ENCODE measurements around the gene CPLX1. TPM values are rescaled to one million over a fixed set of nuclear protein-coding genes. Genes with fewer than 3 reads are reported as not detected.

Gene CPLX1
- total RNA-seq, 1 experiment from 2014 or later: not detected

GRCh38 chr4:771464-771863 is 54.5 kb downstream of the CPLX1 start:
- H3K4me3 ChIP-seq: no peak overlapping the region
- no peaks in the 10 kb centered on the region for H3K27me3 ChIP-seq (replicated peaks)
- H3K4me1 ChIP-seq (replicated peaks): no peaks in the 10 kb centered on the region
- H3K36me3 ChIP-seq: peaks cover 31% of the 10 kb centered on the region
- DNase-seq (ENCODE audit: low read depth in 1 of 2, low spot score in 2 of 2): no peak
- H3K9me3 ChIP-seq (replicated peaks): no peaks in the 10 kb centered on the region
- H3K27ac ChIP-seq: no peak overlapping the region

GRCh38 chr4:770022-770421 is 55.9 kb downstream of the CPLX1 start:
- Histone ChIP-seq H3K36me3 (peaks cover 35% of the 10 kb centered on the region), H3K9me3 (replicated peaks) (no peaks in the 10 kb centered on the region), H3K27me3 (replicated peaks) (no peaks in the 10 kb centered on the region), H3K4me3 (no peak overlapping the region), H3K4me1 (replicated peaks) (no peaks in the 10 kb centered on the region), H3K27ac (no peak overlapping the region)
- no peak for DNase-seq (ENCODE audit: low read depth in 1 of 2, low spot score in 2 of 2)

- no peaks in the 10 kb centered on the region for H3K4me1 ChIP-seq (replicated peaks)
- H3K27ac ChIP-seq: no peak overlapping the region
- no peaks in the 10 kb centered on the region for H3K9me3 ChIP-seq (replicated peaks)
- H3K4me3 ChIP-seq: no peak overlapping the region
- H3K36me3 ChIP-seq: peaks cover 35% of the 10 kb centered on the region
- no peak for DNase-seq (ENCODE audit: low read depth in 1 of 2, low spot score in 2 of 2)
- H3K27me3 ChIP-seq (replicated peaks): no peaks in the 10 kb centered on the region
Measured at GRCh38 chr4:769511-769910, 56.4 kb downstream of the CPLX1 start.

- Histone ChIP-seq H3K27ac (no peak overlapping the region), H3K4me3 (no peak overlapping the region), H3K9me3 (replicated peaks) (no peaks in the 10 kb centered on the region), H3K4me1 (replicated peaks) (no peaks in the 10 kb centered on the region), H3K27me3 (replicated peaks) (no peaks in the 10 kb centered on the region), H3K36me3 (peaks cover 35% of the 10 kb centered on the region)
- DNase-seq (ENCODE audit: low read depth in 1 of 2, low spot score in 2 of 2): no peak
Measured at GRCh38 chr4:768995-769394, 56.9 kb downstream of the CPLX1 start.

- H3K27ac ChIP-seq: no peak overlapping the region
- H3K4me3 ChIP-seq: no peak overlapping the region
- no peaks in the 10 kb centered on the region for H3K9me3 ChIP-seq (replicated peaks)
- peaks cover 35% of the 10 kb centered on the region for H3K36me3 ChIP-seq
- DNase-seq (ENCODE audit: low read depth in 1 of 2, low spot score in 2 of 2): no peak
- no peaks in the 10 kb centered on the region for H3K4me1 ChIP-seq (replicated peaks)
- H3K27me3 ChIP-seq (replicated peaks): no peaks in the 10 kb centered on the region
Measured at GRCh38 chr4:768076-768475, 57.9 kb downstream of the CPLX1 start.

- DNase-seq (ENCODE audit: low read depth in 1 of 2, low spot score in 2 of 2): no peak
- Histone ChIP-seq H3K27ac (no peak overlapping the region), H3K4me3 (no peak overlapping the region), H3K4me1 (replicated peaks) (no peaks in the 10 kb centered on the region), H3K9me3 (replicated peaks) (no peaks in the 10 kb centered on the region), H3K36me3 (peaks cover 35% of the 10 kb centered on the region), H3K27me3 (replicated peaks) (no peaks in the 10 kb centered on the region)
Measured at GRCh38 chr4:766559-767283, 59.2 kb downstream of the CPLX1 start.

GRCh38 chr4:766152-766515 is 59.8 kb downstream of the CPLX1 start:
- Histone ChIP-seq H3K27ac (no peak overlapping the region), H3K4me1 (replicated peaks) (no peaks in the 10 kb centered on the region), H3K4me3 (no peak overlapping the region), H3K27me3 (replicated peaks) (no peaks in the 10 kb centered on the region), H3K36me3 (peaks cover 40% of the 10 kb centered on the region), H3K9me3 (replicated peaks) (no peaks in the 10 kb centered on the region)
- no peak for DNase-seq (ENCODE audit: low read depth in 1 of 2, low spot score in 2 of 2)

- DNase-seq (ENCODE audit: low read depth in 1 of 2, low spot score in 2 of 2): no peak
- Histone ChIP-seq H3K4me3 (no peak overlapping the region), H3K27ac (no peak overlapping the region), H3K4me1 (replicated peaks) (no peaks in the 10 kb centered on the region), H3K27me3 (replicated peaks) (no peaks in the 10 kb centered on the region), H3K9me3 (replicated peaks) (no peaks in the 10 kb centered on the region), H3K36me3 (peaks cover 38% of the 10 kb centered on the region)
Measured at GRCh38 chr4:764405-765169, 61.3 kb downstream of the CPLX1 start.

- Histone ChIP-seq H3K4me1 (replicated peaks) (no peaks in the 10 kb centered on the region), H3K27ac (no peak overlapping the region), H3K9me3 (replicated peaks) (no peaks in the 10 kb centered on the region), H3K4me3 (no peak overlapping the region), H3K36me3 (peaks cover 31% of the 10 kb centered on the region), H3K27me3 (replicated peaks) (no peaks in the 10 kb centered on the region)
- DNase-seq (ENCODE audit: low read depth in 1 of 2, low spot score in 2 of 2): no peak
Measured at GRCh38 chr4:763922-764321, 62.0 kb downstream of the CPLX1 start.

GRCh38 chr4:763191-763810 is 62.6 kb downstream of the CPLX1 start:
- H3K4me1 ChIP-seq (replicated peaks): no peaks in the 10 kb centered on the region
- H3K36me3 ChIP-seq: peaks cover 30% of the 10 kb centered on the region; the same call in 1 of the 2 replicates
- no peaks in the 10 kb centered on the region for H3K9me3 ChIP-seq (replicated peaks)
- H3K27ac ChIP-seq: no peak overlapping the region
- no peaks in the 10 kb centered on the region for H3K27me3 ChIP-seq (replicated peaks)
- no peak overlapping the region for H3K4me3 ChIP-seq
- no peak for DNase-seq (ENCODE audit: low read depth in 1 of 2, low spot score in 2 of 2)

GRCh38 chr4:762211-763190 is 63.4 kb downstream of the CPLX1 start:
- Histone ChIP-seq H3K4me1 (replicated peaks) (no peaks in the 10 kb centered on the region), H3K36me3 (peaks cover 30% of the 10 kb centered on the region; the same call in 1 of the 2 replicates), H3K4me3 (no peak overlapping the region), H3K27ac (no peak overlapping the region), H3K27me3 (replicated peaks) (no peaks in the 10 kb centered on the region), H3K9me3 (replicated peaks) (no peaks in the 10 kb centered on the region)
- DNase-seq (ENCODE audit: low read depth in 1 of 2, low spot score in 2 of 2): no peak

- peaks cover 27% of the 10 kb centered on the region; the same call in 1 of the 2 replicates for H3K36me3 ChIP-seq
- no peaks in the 10 kb centered on the region for H3K4me1 ChIP-seq (replicated peaks)
- no peak overlapping the region for H3K27ac ChIP-seq
- H3K27me3 ChIP-seq (replicated peaks): no peaks in the 10 kb centered on the region
- no peak overlapping the region for H3K4me3 ChIP-seq
- DNase-seq (ENCODE audit: low read depth in 1 of 2, low spot score in 2 of 2): no peak
- no peaks in the 10 kb centered on the region for H3K9me3 ChIP-seq (replicated peaks)
Measured at GRCh38 chr4:761739-762138, 64.2 kb downstream of the CPLX1 start.

- Histone ChIP-seq H3K27me3 (replicated peaks) (no peaks in the 10 kb centered on the region), H3K4me1 (replicated peaks) (no peaks in the 10 kb centered on the region)
- DNase-seq (ENCODE audit: low read depth in 1 of 2, low spot score in 2 of 2): no peak
Measured at GRCh38 chr4:761086-761485, 64.8 kb downstream of the CPLX1 start.

More at GRCh38 chr4:761086-761485, 64.8 kb downstream of the CPLX1 start:
- H3K9me3 ChIP-seq (replicated peaks): no peaks in the 10 kb centered on the region
- H3K36me3 ChIP-seq: peaks cover 20% of the 10 kb centered on the region; the same call in 1 of the 2 replicates
- H3K27ac ChIP-seq: no peak overlapping the region
- no peak overlapping the region for H3K4me3 ChIP-seq
